Nephron progenitor cell (in vitro differentiated cells): ENCODE data around the gene STING1.

ENCODE experiments used
- DNase-seq: peaks from one replicate; pipeline ENCODE4 v3.0.0; 2021
- H3K27ac Mint-ChIP-seq: 2 replicates; pipeline ENCODE4 v1.8.0; 2021; ENCODE audit warnings: mild to moderate bottlenecking, moderate library complexity, mixed read lengths
- H3K27me3 Mint-ChIP-seq: 2 replicates; pipeline ENCODE4 v1.8.0; 2021; ENCODE audit warnings: mild to moderate bottlenecking, low read depth, mixed read lengths; ENCODE audit not compliant: poor library complexity
- H3K36me3 Mint-ChIP-seq: 2 replicates; pipeline ENCODE4 v1.8.0; 2021; ENCODE audit warnings: low read depth, mixed read lengths
- H3K4me1 Mint-ChIP-seq: 2 replicates; pipeline ENCODE4 v1.8.0; 2021; ENCODE audit warnings: mixed read lengths
- H3K4me3 Mint-ChIP-seq: 2 replicates; pipeline ENCODE4 v1.8.0; 2021; ENCODE audit warnings: mild to moderate bottlenecking, moderate library complexity, mixed read lengths
- H3K9me3 Mint-ChIP-seq: 2 replicates; pipeline ENCODE4 v1.8.0; 2021; ENCODE audit warnings: mild to moderate bottlenecking, moderate library complexity, mixed read lengths
- TF ChIP-seq, protein P1 (sequence below): fragments of 200-600 bp; sonication (generic); IDR thresholded peaks from 2 replicates; pipeline ENCODE4 v1.5.0; 2021; ENCODE audit warnings: antibody characterized with exemption

Gene STING1

GRCh38 chr5:139458580-139459407 lies 23.8 kb downstream of the STING1 start:
- no peak for DNase-seq
- TF ChIP-seq, protein P1, sequence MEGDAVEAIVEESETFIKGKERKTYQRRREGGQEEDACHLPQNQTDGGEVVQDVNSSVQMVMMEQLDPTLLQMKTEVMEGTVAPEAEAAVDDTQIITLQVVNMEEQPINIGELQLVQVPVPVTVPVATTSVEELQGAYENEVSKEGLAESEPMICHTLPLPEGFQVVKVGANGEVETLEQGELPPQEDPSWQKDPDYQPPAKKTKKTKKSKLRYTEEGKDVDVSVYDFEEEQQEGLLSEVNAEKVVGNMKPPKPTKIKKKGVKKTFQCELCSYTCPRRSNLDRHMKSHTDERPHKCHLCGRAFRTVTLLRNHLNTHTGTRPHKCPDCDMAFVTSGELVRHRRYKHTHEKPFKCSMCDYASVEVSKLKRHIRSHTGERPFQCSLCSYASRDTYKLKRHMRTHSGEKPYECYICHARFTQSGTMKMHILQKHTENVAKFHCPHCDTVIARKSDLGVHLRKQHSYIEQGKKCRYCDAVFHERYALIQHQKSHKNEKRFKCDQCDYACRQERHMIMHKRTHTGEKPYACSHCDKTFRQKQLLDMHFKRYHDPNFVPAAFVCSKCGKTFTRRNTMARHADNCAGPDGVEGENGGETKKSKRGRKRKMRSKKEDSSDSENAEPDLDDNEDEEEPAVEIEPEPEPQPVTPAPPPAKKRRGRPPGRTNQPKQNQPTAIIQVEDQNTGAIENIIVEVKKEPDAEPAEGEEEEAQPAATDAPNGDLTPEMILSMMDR: no peak
- Mint-ChIP-seq H3K4me1 (peaks cover 34% of the 10 kb centered on the region), H3K27ac (no peak overlapping the region), H3K9me3 (no peaks in the 10 kb centered on the region), H3K27me3 (peaks cover 11% of the 10 kb centered on the region), H3K4me3 (no peak overlapping the region), H3K36me3 (no peaks in the 10 kb centered on the region)

- H3K27ac Mint-ChIP-seq: no peak overlapping the region
- H3K36me3 Mint-ChIP-seq: no peaks in the 10 kb centered on the region
- no peak overlapping the region for H3K4me3 Mint-ChIP-seq
- H3K4me1 Mint-ChIP-seq: peaks cover 30% of the 10 kb centered on the region
- DNase-seq: no peak
- H3K27me3 Mint-ChIP-seq: peaks cover 11% of the 10 kb centered on the region
- TF ChIP-seq, protein P1: no peak
- no peaks in the 10 kb centered on the region for H3K9me3 Mint-ChIP-seq
These were observed 24.8 kb downstream of the STING1 start for GRCh38 chr5:139457653-139458306.

GRCh38 chr5:139457241-139457640 lies 25.3 kb downstream of the STING1 start:
- Mint-ChIP-seq H3K27me3 (peaks cover 10% of the 10 kb centered on the region), H3K27ac (no peak overlapping the region), H3K9me3 (no peaks in the 10 kb centered on the region), H3K4me3 (no peak overlapping the region), H3K4me1 (peaks cover 25% of the 10 kb centered on the region), H3K36me3 (no peaks in the 10 kb centered on the region)
- DNase-seq: no peak
- TF ChIP-seq, protein P1: no peak

- Mint-ChIP-seq H3K9me3 (no peaks in the 10 kb centered on the region), H3K27ac (peak overlapping the region; percentile 29), H3K4me3 (no peak overlapping the region), H3K4me1 (peaks cover 20% of the 10 kb centered on the region), H3K27me3 (peaks cover 6% of the 10 kb centered on the region), H3K36me3 (no peaks in the 10 kb centered on the region)
- DNase-seq: no peak
- TF ChIP-seq, protein P1: no peak
These were observed 25.8 kb downstream of the STING1 start for GRCh38 chr5:139456776-139457175.

GRCh38 chr5:139454568-139455290 lies 27.8 kb downstream of the STING1 start:
- TF ChIP-seq, protein P1: no peak
- DNase-seq: no peak
- Mint-ChIP-seq H3K4me1 (peaks cover 18% of the 10 kb centered on the region), H3K36me3 (no peaks in the 10 kb centered on the region), H3K27ac (peak overlapping the region; percentile 64), H3K27me3 (peaks cover 9% of the 10 kb centered on the region), H3K9me3 (no peaks in the 10 kb centered on the region), H3K4me3 (no peak overlapping the region)
